ENCODE data around the gene CDK19. TPM values are rescaled to one million over a fixed set of nuclear protein-coding genes. Genes with fewer than 3 reads are reported as not detected.

Gene CDK19
- total RNA-seq, 1 donor: 15.6 TPM

- no peaks in the 10 kb centered on the region for H3K27me3 ChIP-seq (ENCODE audit: insufficient read depth, low read length)
- TF ChIP-seq, protein P1, sequence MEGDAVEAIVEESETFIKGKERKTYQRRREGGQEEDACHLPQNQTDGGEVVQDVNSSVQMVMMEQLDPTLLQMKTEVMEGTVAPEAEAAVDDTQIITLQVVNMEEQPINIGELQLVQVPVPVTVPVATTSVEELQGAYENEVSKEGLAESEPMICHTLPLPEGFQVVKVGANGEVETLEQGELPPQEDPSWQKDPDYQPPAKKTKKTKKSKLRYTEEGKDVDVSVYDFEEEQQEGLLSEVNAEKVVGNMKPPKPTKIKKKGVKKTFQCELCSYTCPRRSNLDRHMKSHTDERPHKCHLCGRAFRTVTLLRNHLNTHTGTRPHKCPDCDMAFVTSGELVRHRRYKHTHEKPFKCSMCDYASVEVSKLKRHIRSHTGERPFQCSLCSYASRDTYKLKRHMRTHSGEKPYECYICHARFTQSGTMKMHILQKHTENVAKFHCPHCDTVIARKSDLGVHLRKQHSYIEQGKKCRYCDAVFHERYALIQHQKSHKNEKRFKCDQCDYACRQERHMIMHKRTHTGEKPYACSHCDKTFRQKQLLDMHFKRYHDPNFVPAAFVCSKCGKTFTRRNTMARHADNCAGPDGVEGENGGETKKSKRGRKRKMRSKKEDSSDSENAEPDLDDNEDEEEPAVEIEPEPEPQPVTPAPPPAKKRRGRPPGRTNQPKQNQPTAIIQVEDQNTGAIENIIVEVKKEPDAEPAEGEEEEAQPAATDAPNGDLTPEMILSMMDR (IDR thresholded peaks at IDR 0.05; ENCODE audit: extremely low read depth, low read depth, low read length): no peak
- no peak overlapping the region for H3K4me3 ChIP-seq (ENCODE audit: insufficient read depth, low read length)
- DNase-seq (ENCODE audit: insufficient read length, low spot score, missing footprints): no peak
- no peak overlapping the region for H2AFZ ChIP-seq (ENCODE audit: low read length)
- no peak overlapping the region for H3K27ac ChIP-seq (ENCODE audit: low read depth, low read length)
- no peaks in the 10 kb centered on the region for H4K20me1 ChIP-seq (ENCODE audit: insufficient read depth, low read length)
- no peaks in the 10 kb centered on the region for H3K36me3 ChIP-seq (ENCODE audit: insufficient read depth, low read length)
- no peaks in the 10 kb centered on the region for H3K79me2 ChIP-seq (ENCODE audit: insufficient read depth, low read length)
- H3K4me2 ChIP-seq (ENCODE audit: insufficient read depth, low read length): no peak overlapping the region
- H3K4me1 ChIP-seq (ENCODE audit: insufficient read depth, low read length): no peaks in the 10 kb centered on the region
- no peaks in the 10 kb centered on the region for H3K9me3 ChIP-seq (ENCODE audit: low read depth, low read length)
These were observed 254.8 kb downstream of the CDK19 start for GRCh38 chr6:110560239-110561007.

Small RNA genes lying within 50 kb of the gene (small RNA-seq; reads per million reads assigned to genes)
- gene RNU6-1115P (not detected), gene RNU6-957P (not detected), gene SNORA40C (0.45 reads per million)

Other genes with a start within 250 kb of the CDK19 start
- 62.8 and 63.0 TPM in 2 replicates for gene AMD1, start 59.3 kb upstream of the CDK19 start, total RNA-seq
- 32.4 and 35.1 TPM in 2 replicates for gene GTF3C6, start 143.2 kb upstream of the CDK19 start, total RNA-seq
- 25.7 and 26.2 TPM in 2 replicates for gene RPF2, start 166.6 kb upstream of the CDK19 start, total RNA-seq